K562 (cell line): Measurements from ENCODE around the gene HTR1D. TPM values are rescaled to one million over a fixed set of nuclear protein-coding genes. Genes with fewer than 3 reads are reported as not detected.

ENCODE experiments used
- ATAC-seq: fragments of 200-7000 bp; cut with Tn5 transposase; 3 replicates; pipeline ENCODE4 v1.9.1; 2020; ENCODE audit warnings: moderate library complexity
- BruUV-seq: library from RNA; stranded (reverse); fragments of 400-500 nt; replicated peaks from 2 replicates; lab custom pipeline; 2021; lab: Mats Ljungman, UMichigan
- CTCF ChIA-PET: fragments of 300-600 bp; formaldehyde crosslinking; extraction: SDS; loops from one replicate; lab custom pipeline; 2021; ENCODE audit warnings: low intra/inter-chr PET ratio; lab: Yijun Ruan, JAX
- POLR2A ChIA-PET: fragments of 300-600, 350-650 bp; sonication (Branson Sonifier 250); formaldehyde crosslinking; extraction: SDS; loops from one replicate; lab custom pipeline; 2021; ENCODE audit warnings: antibody characterized with exemption, inconsistent platforms; lab: Yijun Ruan, JAX
- DNase-seq, 4 experiments: peaks; one replicate each; pipeline versions ENCODE4 v3.0.0 to v3.0.0-alpha.2; 2011 to 2018; ENCODE audit warnings: low spot score in 3 of 4, mixed read lengths in 3 of 4; ENCODE audit errors: extremely low read depth in 1 of 4
- FAIRE-seq: peaks from 2 replicates; lab custom pipeline; 2011; peaks lifted over from hg19 to GRCh38; lab: Jason Lieb, UNC
- H2AFZ ChIP-seq: 2 replicates; pipeline ENCODE4 v1.6.0; 2011; ENCODE audit warnings: low read depth, low read length, control low read depth, inconsistent platforms
- H3K27ac ChIP-seq: fragments of 200-600 bp; 3 replicates; pipeline ENCODE4 v1.8.0; 2011; ENCODE audit warnings: low read depth, mild to moderate bottlenecking, control low read depth, inconsistent platforms, low read length, moderate library complexity, mixed read lengths; ENCODE audit errors: extremely low read depth
- H3K27me3 ChIP-seq, 2 experiments: fragments of 300-600 bp in 1 of 2; 2 replicates in 1 of 2; 3 replicates in 1 of 2; pipeline versions ENCODE4 v1.6.0 to v1.8.0; 2011; ENCODE audit warnings: inconsistent platforms in 2 of 2, low read length in 2 of 2, mild to moderate bottlenecking in 1 of 2, mixed read lengths in 1 of 2, moderate library complexity in 1 of 2; ENCODE audit not compliant: control insufficient read depth in 2 of 2, insufficient read depth in 2 of 2
- H3K36me3 ChIP-seq: fragments of 300-600 bp; 3 replicates; pipeline ENCODE4 v1.8.0; 2011; ENCODE audit warnings: mild to moderate bottlenecking, low read length, inconsistent platforms; ENCODE audit not compliant: control insufficient read depth, insufficient read depth
- H3K4me1 ChIP-seq, 2 experiments: fragments of 200-600 bp in 1 of 2; replicated peaks in 1 of 2; 2 replicates in 1 of 2; 3 replicates in 1 of 2; pipeline versions ENCODE4 v1.5.1 to v1.8.0; 2011; ENCODE audit warnings: inconsistent platforms in 2 of 2, low read length in 2 of 2, mild to moderate bottlenecking in 1 of 2, mixed read lengths in 1 of 2, moderate library complexity in 1 of 2; ENCODE audit not compliant: control insufficient read depth in 2 of 2, insufficient read depth in 2 of 2
- H3K4me2 ChIP-seq: 2 replicates; pipeline ENCODE4 v1.6.1; 2011; ENCODE audit warnings: low read length, control low read depth, inconsistent platforms, mixed read lengths; ENCODE audit not compliant: insufficient read depth
- H3K4me3 ChIP-seq: fragments of 200-600 bp; sonication (generic), shearing (Covaris generic); 2 replicates; pipeline ENCODE4 v1.5.1; 2016; ENCODE audit warnings: control low read depth, inconsistent platforms
- H3K79me2 ChIP-seq: fragments of 200-600 bp; 3 replicates; pipeline ENCODE4 v1.8.0; 2011; ENCODE audit warnings: low read length, inconsistent platforms; ENCODE audit not compliant: control insufficient read depth, insufficient read depth
- H3K9ac ChIP-seq, 2 experiments: 2 replicates each; pipeline versions ENCODE4 v1.6.0 to v1.6.1; 2011; ENCODE audit warnings: low read depth in 2 of 2, low read length in 2 of 2, control low read depth in 1 of 2, inconsistent platforms in 1 of 2, mild to moderate bottlenecking in 1 of 2, mixed read lengths in 1 of 2; ENCODE audit not compliant: insufficient read depth in 1 of 2
- H3K9me1 ChIP-seq: one replicate; pipeline ENCODE4 v1.6.0; 2011; ENCODE audit warnings: inconsistent platforms, mild to moderate bottlenecking, low read length, moderate library complexity; ENCODE audit not compliant: control insufficient read depth, insufficient read depth
- H3K9me3 ChIP-seq: replicated peaks from 2 replicates; pipeline ENCODE4 v1.5.1; 2011; ENCODE audit warnings: low read depth, low read length, inconsistent platforms; ENCODE audit not compliant: control insufficient read depth, insufficient read depth
- H4K20me1 ChIP-seq: replicated peaks from 2 replicates; pipeline ENCODE4 v1.6.1; 2011; ENCODE audit warnings: low read length, inconsistent platforms, mixed read lengths; ENCODE audit not compliant: control insufficient read depth, insufficient read depth
- CBFB ChIP-seq: sonication (generic); formaldehyde crosslinking; IDR thresholded peaks from 2 replicates; pipeline ENCODE4 v1.4.0; 2020; ENCODE audit warnings: mild to moderate bottlenecking, missing genetic modification reagents
- HOMEZ ChIP-seq: fragments of 250-450 bp; sonication (Bioruptor Pico); IDR thresholded peaks from 2 replicates; pipeline ENCODE4 v1.4.0; 2020; ENCODE audit warnings: mild to moderate bottlenecking, moderate library complexity
- KAT7 ChIP-seq: sonication (generic); formaldehyde crosslinking; IDR thresholded peaks from 2 replicates; pipeline ENCODE4 v1.8.0; 2022; ENCODE audit warnings: missing genetic modification reagents, mild to moderate bottlenecking, borderline replicate concordance
- NR2C2 ChIP-seq, 2 experiments: fragments of 200-800 bp in 1 of 2; sonication (Bioruptor generic) in 1 of 2; sonication (generic) in 1 of 2; formaldehyde crosslinking in 1 of 2; IDR thresholded peaks; 2 replicates each; pipeline versions ENCODE4 v1.6.1 to v1.8.0; 2016 to 2022; ENCODE audit warnings: mild to moderate bottlenecking in 1 of 2, missing compliant biosample characterization in 1 of 2, missing genetic modification characterization in 1 of 2, missing genetic modification reagents in 1 of 2
- NUFIP1 ChIP-seq: fragments of 450-650 bp; IDR thresholded peaks from 2 replicates; pipeline ENCODE4 v1.6.1; 2018; ENCODE audit not compliant: partially characterized antibody
- POLR2AphosphoS2 ChIP-seq: IDR thresholded peaks from 2 replicates; pipeline ENCODE4 v1.6.1; 2012; ENCODE audit warnings: low read length, improper control_type of control experiment
- SPI1 ChIP-seq: IDR thresholded peaks from 2 replicates; pipeline ENCODE4 v1.6.1; 2011; ENCODE audit warnings: low read depth, low read length, control low read depth, borderline replicate concordance
- SRSF7 ChIP-seq: fragments of 200-400 bp; formaldehyde crosslinking; optimal IDR thresholded peaks from 2 replicates; pipeline ENCODE3; 2017; ENCODE audit warnings: mild to moderate bottlenecking, low read depth, low read length
- SUPT5H ChIP-seq: fragments of 450-650 bp; IDR thresholded peaks from 2 replicates; pipeline ENCODE4 v1.6.1; 2016
- THRB ChIP-seq: fragments of 450-650 bp; formaldehyde crosslinking; conservative IDR thresholded peaks from 2 replicates; pipeline ENCODE4 v1.4.0; 2022; ENCODE audit warnings: mild to moderate bottlenecking, missing genetic modification characterization
- WGBS: fragments of 100-300 bp; shearing (Covaris generic); methylation state at CpG from one replicate; pipeline ENCODE4 v1.1.6; 2016; ENCODE audit warnings: low coverage, mixed read lengths; ENCODE audit not compliant: insufficient coverage; ENCODE audit errors: missing lambda C conversion rate; 5-methylcytosine and 5-hydroxymethylcytosine counted together
- in situ Hi-C: fragments of 300-500 bp; cut with MboI; formaldehyde crosslinking; loops from 4 replicates; pipeline ENCODE4 v1.15.0; 2018; ENCODE audit warnings: inconsistent platforms, mixed read lengths
- intact Hi-C: fragments of 100-400 bp; cut with micrococcal nuclease; formaldehyde crosslinking; loops from 2 replicates; pipeline ENCODE4 v1.14.2; 2022
- polyA plus RNA-seq, 8 experiments: library from polyadenylated mRNA; depleted of rRNA in 4 of 8; stranded (reverse) in 5 of 8; unstranded in 3 of 8; fragments of >200 nt; fragmentation: Nextera tagmentation in 2 of 8; fragmentation: Illumina TruSeq in 1 of 8; extraction: Ambion mirVana in 2 of 8; extraction: Trizol in 1 of 8; gene quantifications; 2 replicates each; pipeline versions ENCODE4 v1.2.1 to v1.2.3, GENCODE V29; 2011 to 2014; ENCODE audit warnings: inconsistent platforms in 1 of 8, missing spikeins in 1 of 8
- total RNA-seq, 7 experiments: library from RNA; depleted of rRNA in 6 of 7; stranded (reverse); fragments of >200 nt in 6 of 7; fragmentation: Illumina TruSeq in 2 of 7; extraction: Trizol in 2 of 7; gene quantifications; 2 replicates each; pipeline versions ENCODE4 v1.2.1 to v1.2.3, GENCODE V29; 2011 to 2021; ENCODE audit warnings: low replicate concordance in 1 of 7
- TF ChIP-seq, protein P1 (sequence below): sonication (generic); formaldehyde crosslinking; IDR thresholded peaks from 2 replicates; pipeline ENCODE4 v1.8.0; 2022; ENCODE audit warnings: mild to moderate bottlenecking, missing genetic modification reagents, borderline replicate concordance
- TF ChIP-seq, protein P2 (sequence below), 2 experiments: fragments of 450-650 bp; conservative IDR thresholded peaks; 2 replicates each; pipeline ENCODE4 v1.6.1; 2017; ENCODE audit warnings: mild to moderate bottlenecking in 2 of 2, moderate library complexity in 2 of 2
- TF ChIP-seq, protein P3 (sequence below): fragments of 450-650 bp; conservative IDR thresholded peaks from 2 replicates; pipeline ENCODE4 v1.6.1; 2016; ENCODE audit warnings: missing genetic modification characterization, low read depth, mild to moderate bottlenecking, control low read depth, missing compliant biosample characterization

HTR1D gene
- total and polyA plus RNA-seq, 9 of the 15 experiments (the other 6 are each of a cell fraction or from before 2014, with no cell fraction given) = 0.03 to 0.09 (median 0.04) TPM; not detected in 4

- no peaks in the 10 kb centered on the region for H3K9me3 ChIP-seq
- peak overlapping the region; percentile 84 for H3K27ac ChIP-seq
- H3K27me3 ChIP-seq = no peaks in the 10 kb centered on the region
- ChIA-PET CTCF (interaction anchor here (0.8 kb wide), 1 partner anchor 70 kb away, joined by 3 read pairs; no protein-coding TSS in a partner anchor), POLR2A (interaction anchor here (0.5 to 2.1 kb wide), 15 partner anchors 8 to 204 kb away, joined by 3 to 12 read pairs (median 4); partner anchors contain the start of gene ZNF436)
- no TSS peak for BruUV-seq
- in situ Hi-C loops = no loop called here
- peak; percentile 37 for ATAC-seq
- H4K20me1 ChIP-seq = peaks cover 8% of the 10 kb centered on the region; the same call in 1 of the 2 replicates
- peak overlapping the region; percentile 83 for H3K4me3 ChIP-seq
- peaks cover 47% of the 10 kb centered on the region for H3K79me2 ChIP-seq
- peak overlapping the region; percentile 80 for H2AFZ ChIP-seq
- intact Hi-C loops = no loop called here
- H3K4me1 ChIP-seq = peaks cover 22 to 28% of the 10 kb centered on the region in 2 experiments; a peak in 4 of 5 replicates
- 2% methylated on average over 17 of the region's 49 CpGs for WGBS
- H3K9me1 ChIP-seq = no peaks in the 10 kb centered on the region
- peak overlapping the region; percentile 72 to 93 for H3K9ac ChIP-seq
- peak in 3 of 4 experiments; percentile 42 to 70 (median 67) for DNase-seq
- H3K36me3 ChIP-seq = no peaks in the 10 kb centered on the region
- FAIRE-seq = no peak
- H3K4me2 ChIP-seq = peak overlapping the region; percentile 95
- TF ChIP-seq CBFB (CRISPR knock-in tag) (no peak), HOMEZ (no peak), NUFIP1 (no peak), SUPT5H (no peak), NR2C2 (CRISPR knock-in tag; IDR thresholded peaks at IDR 0.05) (no peak), NR2C2 (tag; IDR thresholded peaks at IDR 0.05) (peak; percentile 17; the same call in 1 of the 2 replicates), THRB (CRISPR knock-in tag) (no peak), POLR2AphosphoS2 (no peak), SPI1 (peak; percentile 36; the same call in 1 of the 2 replicates), KAT7 (CRISPR knock-in tag) (no peak), SRSF7 (no peak)
- TF ChIP-seq, protein P1, sequence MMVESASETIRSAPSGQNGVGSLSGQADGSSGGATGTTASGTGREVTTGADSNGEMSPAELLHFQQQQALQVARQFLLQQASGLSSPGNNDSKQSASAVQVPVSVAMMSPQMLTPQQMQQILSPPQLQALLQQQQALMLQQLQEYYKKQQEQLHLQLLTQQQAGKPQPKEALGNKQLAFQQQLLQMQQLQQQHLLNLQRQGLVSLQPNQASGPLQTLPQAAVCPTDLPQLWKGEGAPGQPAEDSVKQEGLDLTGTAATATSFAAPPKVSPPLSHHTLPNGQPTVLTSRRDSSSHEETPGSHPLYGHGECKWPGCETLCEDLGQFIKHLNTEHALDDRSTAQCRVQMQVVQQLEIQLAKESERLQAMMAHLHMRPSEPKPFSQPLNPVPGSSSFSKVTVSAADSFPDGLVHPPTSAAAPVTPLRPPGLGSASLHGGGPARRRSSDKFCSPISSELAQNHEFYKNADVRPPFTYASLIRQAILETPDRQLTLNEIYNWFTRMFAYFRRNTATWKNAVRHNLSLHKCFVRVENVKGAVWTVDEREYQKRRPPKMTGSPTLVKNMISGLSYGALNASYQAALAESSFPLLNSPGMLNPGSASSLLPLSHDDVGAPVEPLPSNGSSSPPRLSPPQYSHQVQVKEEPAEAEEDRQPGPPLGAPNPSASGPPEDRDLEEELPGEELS (CRISPR knock-in tag) = no peak
- TF ChIP-seq, protein P2, sequence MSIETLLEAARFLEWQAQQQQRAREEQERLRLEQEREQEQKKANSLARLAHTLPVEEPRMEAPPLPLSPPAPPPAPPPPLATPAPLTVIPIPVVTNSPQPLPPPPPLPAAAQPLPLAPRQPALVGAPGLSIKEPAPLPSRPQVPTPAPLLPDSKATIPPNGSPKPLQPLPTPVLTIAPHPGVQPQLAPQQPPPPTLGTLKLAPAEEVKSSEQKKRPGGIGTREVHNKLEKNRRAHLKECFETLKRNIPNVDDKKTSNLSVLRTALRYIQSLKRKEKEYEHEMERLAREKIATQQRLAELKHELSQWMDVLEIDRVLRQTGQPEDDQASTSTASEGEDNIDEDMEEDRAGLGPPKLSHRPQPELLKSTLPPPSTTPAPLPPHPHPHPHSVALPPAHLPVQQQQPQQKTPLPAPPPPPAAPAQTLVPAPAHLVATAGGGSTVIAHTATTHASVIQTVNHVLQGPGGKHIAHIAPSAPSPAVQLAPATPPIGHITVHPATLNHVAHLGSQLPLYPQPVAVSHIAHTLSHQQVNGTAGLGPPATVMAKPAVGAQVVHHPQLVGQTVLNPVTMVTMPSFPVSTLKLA (conservative IDR thresholded peaks at IDR 0.05) = no peak
- TF ChIP-seq, protein P3, sequence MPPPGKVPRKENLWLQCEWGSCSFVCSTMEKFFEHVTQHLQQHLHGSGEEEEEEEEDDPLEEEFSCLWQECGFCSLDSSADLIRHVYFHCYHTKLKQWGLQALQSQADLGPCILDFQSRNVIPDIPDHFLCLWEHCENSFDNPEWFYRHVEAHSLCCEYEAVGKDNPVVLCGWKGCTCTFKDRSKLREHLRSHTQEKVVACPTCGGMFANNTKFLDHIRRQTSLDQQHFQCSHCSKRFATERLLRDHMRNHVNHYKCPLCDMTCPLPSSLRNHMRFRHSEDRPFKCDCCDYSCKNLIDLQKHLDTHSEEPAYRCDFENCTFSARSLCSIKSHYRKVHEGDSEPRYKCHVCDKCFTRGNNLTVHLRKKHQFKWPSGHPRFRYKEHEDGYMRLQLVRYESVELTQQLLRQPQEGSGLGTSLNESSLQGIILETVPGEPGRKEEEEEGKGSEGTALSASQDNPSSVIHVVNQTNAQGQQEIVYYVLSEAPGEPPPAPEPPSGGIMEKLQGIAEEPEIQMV (tag) = no peak
Observed at GRCh38 chr1:23168079-23168444, 49.2 kb downstream of the HTR1D start.
